Measurements from ENCODE around the gene LTF.
"Not testable (repeated sequence)": the region's sequence is repeated elsewhere in the genome, so short reads cannot be mapped to it uniquely, and the experiment has no call there.

LTF gene

DNA sequence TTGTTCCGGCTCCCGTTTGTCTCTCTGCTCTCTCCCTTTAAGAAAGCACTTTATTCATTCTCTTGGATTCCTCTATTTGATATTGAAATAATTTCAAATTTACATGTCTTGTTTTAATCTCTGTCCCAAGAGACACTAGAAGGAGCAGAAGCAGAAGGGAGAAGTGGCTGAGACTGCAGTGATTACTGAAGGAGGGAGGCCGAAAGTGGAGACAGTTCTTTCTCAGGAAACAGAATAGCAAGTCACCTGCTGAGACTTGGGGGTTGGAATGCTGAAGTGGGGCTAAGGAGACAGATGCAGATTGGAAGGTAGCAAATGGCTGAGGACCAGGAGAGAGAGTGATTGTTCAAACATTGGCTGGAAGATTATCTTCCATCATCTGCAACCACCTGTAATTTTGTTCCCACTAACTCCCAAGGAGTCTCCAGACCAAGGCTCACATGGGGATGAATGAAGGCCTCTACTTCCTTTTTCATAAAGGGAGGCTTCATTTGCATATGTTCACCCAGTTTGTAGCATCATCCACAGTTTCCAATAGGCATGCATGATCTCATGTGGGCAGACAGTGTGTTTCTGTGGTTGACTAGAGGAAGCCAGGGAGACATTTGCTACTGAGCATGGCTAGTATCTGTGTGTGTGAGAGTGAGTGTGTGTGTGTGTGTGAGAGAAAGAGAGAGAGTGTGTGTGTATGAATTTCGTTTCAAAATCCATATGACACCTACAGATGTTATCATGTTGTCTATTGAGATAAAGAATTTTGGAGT is 24.0 kb downstream of the LTF start:
- no peak for DNase-seq (ENCODE audit: low read depth)

DNA sequence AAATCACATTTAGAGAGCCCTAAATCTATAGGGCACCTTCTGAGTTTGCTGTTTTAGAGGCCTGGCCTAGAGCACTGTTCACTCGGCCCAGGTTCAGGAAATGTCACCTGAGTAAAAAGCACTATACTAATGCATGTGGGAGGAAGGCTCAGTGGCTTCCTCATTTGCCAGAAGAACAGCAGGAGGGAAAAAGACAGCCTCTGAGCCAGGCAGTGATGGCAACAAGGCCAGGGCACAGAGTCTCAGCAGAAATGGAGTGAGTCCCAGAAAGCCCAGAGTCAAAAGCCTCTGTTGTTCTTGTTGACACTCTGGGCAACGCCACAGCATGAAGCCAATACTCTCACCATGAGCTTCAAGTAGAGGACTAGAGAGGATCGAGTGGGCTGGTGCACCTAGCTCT is 25.9 kb downstream of the LTF start:
- DNase-seq (ENCODE audit: low read depth) = no peak

DNA sequence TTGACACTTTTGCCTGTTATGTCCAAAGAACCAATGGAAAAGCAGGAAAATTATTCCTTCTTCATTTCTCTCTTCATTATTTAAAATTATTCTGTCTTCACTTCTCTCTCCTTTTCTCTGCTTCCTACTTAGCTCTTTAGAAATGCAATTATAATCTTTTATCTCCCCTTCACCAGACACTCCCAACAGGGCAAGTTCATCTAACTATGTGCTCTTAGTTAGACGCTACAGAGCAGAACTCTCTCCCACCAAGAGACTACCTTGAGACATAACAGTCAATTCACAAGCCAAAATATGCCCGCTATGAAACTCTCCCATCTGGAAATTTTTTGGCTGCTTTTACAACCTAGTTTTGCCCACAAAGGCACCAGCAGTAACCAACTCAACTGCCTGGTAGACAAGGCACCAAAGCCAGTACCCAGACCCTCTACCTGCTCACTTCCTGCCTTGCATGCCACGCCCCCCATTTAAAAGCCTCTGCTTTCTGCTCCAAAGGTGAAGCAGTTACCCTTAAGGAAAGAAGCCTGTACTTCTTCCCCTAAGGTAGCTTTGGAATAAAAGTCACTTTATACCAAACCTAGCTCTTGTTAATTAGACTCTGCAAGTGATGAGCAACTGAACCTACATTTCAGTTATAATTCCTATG is 29.5 kb downstream of the LTF start:
- no peak for DNase-seq (ENCODE audit: low read depth)

DNA sequence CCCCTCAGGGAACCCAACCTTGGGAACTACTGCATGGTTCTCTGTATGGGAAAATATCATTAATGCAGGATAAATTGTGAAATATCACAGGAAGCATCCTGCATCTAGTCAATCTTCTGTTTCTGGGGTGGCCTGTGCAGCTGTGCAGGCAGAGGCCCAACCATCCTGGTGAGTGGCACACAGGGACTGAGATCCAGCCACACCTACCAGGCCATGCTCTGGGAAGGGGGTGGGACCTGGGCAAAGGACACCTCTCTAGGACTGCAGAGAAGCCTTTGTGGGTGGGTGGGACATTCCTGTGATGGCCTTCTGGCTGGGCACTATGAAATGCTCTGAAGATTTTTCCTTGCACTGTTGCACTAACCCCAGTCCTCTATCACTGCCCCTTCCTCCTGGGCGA is 30.9 kb downstream of the LTF start:
- DNase-seq (ENCODE audit: low read depth) = no peak

DNA sequence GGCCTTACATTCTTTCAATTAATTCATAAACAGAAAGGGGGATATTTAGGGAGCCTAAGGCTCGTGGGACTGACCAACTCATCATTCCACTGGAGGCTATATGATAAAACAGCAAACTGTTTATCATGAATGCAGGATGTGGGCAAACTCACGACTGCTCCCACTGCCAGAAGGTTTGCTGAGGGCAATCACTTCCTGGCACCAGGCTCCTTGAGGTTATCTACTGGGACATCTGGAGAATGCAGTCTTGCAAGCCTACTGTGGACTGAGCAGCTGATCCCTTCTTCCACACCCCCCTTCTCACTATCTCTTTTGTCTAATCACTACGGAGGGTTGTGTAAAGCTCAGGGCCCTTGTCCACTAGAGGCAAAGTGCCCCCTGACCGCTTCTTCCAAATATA is 31.6 kb downstream of the LTF start:
- DNase-seq (ENCODE audit: low read depth) = not testable (repeated sequence)

DNA sequence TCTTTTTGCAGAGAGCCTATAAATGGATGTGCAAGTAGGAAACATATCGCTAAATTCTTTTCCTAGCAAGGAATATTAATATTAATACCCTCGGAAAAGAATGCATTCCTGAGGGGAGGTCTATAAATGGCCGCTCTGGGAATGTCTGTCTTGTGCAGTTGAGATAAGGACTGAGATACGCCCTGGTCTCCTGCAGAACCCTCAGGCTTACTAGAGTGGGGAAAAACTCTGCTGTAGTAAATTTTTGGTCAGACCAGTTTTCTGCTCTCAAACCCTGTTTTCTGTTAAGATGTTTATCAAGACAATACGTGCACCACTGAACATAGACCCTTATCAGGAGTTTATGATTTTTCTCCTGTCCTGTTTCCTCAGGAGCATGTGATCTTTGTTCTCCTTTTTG is 32.8 kb downstream of the LTF start:
- DNase-seq (ENCODE audit: low read depth) = not testable (repeated sequence)

DNA sequence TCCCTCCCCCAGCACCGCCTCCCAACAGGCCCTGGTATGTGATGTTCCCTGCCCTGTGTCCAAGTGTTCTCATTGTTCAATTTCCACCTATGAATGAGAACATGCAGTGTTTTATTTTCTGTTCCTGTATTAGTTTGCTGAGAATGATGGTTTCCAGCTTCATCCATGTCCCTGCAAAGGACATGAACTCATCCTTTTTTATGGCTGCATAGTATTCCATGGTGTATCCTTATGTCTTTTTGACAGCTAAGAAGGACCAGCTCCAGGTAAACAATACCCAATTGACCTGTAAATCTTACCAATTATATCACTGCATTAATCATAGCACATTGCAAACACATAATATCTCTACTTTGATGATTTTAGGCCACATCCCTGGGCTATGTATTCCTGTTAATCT is 33.8 kb downstream of the LTF start:
- DNase-seq (ENCODE audit: low read depth) = not testable (repeated sequence)

DNA sequence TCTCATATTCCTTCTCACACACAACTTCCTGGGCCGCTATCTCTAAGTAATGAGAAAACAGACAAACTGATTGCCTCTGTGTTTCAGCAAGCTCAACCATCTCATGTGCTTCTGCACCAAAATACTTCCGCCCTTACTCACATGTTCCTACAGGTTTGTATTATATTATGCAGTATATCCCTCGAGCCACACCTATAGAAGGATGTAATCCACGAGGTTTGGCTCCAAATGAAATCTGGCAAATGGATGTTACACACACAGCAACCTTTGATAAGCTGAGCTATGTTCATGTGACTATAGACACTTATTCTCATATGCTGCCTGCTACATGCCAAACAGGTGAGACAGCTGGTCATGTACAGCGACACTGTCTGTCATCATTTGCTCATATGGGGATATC is 35.0 kb downstream of the LTF start:
- no peak for DNase-seq (ENCODE audit: low read depth)

DNA sequence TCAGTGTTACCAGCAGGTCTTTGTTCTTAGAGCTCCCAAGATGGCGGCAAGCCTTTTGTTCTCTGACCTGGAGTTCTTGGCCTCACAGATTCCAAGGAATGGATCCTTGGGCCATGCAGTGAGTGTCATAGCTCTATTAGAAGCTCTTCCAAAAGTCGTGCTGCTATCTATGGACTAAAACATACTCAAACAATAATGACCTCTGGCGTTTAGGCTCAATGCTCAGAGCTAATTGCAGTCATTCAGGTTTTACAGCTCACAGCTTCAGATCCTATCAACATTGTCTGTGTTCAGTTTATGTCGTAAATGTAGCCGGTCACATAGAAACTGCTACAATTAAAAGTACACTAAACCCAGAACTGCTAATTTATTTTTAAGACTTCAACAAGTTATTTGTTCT is 35.5 kb downstream of the LTF start:
- DNase-seq (ENCODE audit: low read depth) = no peak

DNA sequence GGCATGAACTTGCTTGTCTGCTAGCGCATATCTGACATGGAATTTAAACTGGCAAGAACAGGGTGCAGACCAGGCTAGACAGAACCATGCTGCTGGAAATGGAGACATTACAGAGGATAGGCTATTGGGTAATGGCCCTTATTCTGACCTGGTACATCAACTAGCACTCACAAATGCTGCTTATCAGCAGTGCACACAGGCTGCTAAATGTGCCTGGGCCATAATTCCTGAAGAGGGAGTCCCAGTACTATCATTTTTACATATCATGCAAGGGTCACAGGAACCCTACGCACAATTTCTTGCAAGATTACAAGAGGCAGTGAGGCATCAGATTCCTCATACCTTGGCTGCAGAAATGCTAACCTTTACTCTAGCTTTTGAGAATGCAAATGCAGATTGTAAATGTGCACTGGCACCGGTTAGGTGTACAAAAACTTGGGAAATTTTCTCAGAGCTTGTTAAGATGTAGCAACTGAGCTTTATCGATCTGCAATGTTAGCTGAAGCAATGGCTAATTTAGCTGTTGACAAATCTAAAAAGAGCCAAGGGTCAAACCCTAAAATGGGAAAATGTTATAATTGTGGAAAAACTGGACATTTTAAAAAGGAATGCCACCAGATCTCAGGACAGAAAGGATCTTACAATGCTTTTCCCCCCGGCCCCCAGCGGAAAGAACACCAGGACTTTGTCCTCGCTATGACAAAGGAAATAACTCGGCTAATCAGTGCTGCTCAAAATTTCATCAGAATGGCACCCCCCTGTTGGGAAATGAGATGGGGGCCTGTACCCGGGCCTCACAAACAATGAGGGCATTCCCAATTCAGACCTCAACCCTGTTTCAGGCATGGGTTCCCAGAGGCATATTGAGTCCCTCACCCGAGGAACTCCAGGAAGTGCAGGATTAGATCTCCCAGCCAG is 36.5 kb downstream of the LTF start:
- DNase-seq (ENCODE audit: low read depth) = no peak

DNA sequence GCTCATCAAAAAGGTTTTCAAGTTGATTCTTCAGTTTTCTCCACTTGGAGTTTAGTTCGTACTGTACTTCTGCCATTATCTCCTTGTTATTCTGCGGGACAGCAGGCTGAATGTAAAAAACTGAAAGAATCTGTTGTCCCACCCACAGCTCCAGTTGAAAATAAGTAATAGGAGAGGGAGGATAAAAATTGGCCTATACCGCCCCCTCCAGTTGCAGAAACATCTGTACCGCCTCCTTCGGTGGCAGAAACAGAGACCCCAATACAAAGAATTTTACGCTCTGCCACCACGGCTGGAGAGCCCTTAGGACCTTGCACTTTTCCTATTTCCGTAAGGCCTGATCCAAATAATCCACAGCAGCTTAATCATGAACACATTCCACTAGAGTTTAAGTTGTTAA is 37.3 kb downstream of the LTF start:
- DNase-seq (ENCODE audit: low read depth) = not testable (repeated sequence)

DNA sequence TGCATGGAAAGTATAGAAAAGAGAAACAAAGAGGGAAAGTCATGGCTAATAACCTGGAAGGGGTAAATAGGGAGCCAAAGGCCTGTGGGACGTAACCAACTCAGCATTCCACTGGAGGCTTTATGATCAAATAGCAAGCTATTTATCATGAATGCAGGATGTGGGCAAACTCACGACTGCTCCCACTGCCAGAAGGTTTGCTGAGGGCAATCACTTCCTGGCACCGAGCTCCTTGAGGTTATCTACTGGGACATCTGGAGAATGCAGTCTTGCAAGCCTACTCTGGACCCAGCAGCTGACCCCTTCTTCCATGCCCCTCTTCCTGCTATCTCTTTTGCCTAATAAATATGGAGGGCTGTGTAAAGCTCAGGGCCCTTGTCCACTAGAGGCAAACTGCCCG is 38.2 kb downstream of the LTF start:
- not testable (repeated sequence) for DNase-seq (ENCODE audit: low read depth)

DNA sequence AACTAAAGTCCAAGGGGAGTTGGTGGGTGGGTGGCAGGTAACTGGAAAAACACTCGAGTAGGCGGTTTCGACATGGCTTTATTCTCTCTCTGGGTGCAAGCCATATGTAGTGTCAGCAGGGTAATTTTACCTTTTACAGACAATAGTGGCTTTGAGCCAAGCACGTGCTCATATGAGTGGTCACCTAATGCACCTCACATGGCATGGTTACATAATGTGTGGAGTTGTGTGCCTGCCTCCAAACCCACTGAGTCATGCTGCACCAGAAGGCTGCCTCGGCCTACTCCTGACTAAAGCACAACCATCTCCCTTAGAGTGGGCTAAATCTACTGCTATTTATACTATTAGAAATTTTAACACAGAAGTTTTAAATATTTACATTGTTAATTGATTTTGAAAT is 41.1 kb downstream of the LTF start:
- DNase-seq (ENCODE audit: low read depth) = no peak

DNA sequence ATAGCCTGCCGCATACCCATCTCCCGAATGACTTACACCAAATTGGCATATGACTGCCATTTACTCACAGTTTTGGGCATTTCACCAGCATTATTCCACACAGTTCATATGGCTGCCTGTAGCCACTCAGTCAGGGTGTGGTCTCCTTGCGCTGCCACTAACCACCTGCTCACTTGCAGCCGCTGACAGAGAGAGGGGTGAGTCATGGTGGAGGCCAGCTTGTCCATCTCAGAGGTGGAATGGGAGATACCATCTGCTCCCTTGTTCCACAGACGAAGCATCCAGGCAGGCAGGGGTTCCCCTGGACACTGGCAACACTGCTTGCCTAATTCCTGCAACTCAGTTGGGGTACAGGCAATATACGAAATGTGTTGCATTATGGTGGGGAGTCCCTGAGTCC is 42.1 kb downstream of the LTF start:
- DNase-seq (ENCODE audit: low read depth) = no peak

DNA sequence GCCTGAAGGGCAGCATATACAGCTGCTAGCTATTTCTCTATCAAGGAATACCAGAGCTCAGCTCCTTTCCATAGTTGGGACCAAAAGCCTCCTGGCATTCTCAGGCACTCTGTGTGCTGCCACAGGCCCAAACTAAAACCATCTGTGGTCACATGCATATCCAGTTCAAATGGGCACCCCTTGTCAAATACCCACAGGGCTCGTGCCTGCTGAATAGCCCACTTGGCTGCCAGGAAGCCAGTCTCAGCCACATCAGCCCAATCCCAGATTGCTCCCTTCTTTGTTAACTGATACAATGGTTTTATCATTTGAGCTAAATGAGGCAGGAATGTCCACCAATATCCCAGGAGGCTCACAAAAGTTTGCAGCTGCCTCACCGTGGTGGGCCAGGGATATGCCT is 43.8 kb downstream of the LTF start:
- no peak for DNase-seq (ENCODE audit: low read depth)

DNA sequence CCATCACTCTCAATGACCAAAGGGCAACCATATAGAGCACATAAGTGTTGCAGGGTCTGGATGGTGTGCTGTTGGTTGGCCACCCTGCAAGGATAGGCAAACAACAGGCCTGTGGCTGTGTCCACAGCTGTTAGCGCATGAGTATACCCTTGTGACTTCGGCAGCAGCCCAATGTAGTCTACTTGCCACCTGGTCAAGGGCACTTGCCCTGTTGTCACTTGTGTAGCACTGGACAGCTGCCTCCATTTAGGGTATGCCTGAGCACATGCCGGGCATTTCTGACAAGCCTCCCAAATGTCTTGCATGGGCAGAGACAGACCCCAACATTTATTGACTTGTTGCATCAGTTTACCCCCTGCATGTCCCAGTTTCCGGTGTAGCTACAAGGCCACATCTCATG is 44.9 kb downstream of the LTF start:
- DNase-seq (ENCODE audit: low read depth) = no peak

DNA sequence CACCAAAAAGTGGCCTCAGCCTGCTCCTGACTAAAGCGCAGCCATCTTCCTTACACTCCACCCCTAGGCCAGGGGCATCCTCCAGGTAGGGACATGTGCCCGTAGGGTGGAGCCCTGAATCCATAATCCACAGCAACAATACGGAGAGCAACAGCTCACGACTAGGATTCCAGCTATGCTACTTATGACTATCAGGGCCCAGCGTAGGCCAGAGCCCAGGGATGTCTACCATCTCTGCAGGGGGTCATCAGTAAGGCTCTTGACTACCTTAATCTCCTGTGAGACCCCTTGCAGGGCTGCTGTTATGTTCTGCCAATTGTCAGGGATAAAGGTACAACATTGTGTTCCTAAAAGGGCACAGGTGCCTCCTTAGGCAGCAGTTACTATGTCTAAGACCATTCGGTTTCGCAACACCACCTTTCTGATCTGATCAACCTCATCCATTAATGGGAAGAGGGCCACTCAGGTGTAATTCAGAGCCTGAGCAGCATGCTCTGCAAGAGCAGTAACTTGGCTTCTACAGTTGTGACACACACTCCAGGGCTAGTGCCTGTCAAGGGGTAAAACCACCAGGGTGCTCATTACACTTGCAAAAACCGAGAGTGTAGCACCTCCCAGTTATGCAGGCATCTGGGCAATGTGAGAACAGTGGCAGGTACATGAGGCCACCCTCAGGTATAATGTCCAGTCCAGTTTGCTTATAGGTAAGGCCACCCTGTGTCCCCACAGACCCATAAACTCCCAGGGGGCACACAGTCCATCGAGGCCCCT is 46.7 kb downstream of the LTF start:
- DNase-seq (ENCODE audit: low read depth) = no peak

DNA sequence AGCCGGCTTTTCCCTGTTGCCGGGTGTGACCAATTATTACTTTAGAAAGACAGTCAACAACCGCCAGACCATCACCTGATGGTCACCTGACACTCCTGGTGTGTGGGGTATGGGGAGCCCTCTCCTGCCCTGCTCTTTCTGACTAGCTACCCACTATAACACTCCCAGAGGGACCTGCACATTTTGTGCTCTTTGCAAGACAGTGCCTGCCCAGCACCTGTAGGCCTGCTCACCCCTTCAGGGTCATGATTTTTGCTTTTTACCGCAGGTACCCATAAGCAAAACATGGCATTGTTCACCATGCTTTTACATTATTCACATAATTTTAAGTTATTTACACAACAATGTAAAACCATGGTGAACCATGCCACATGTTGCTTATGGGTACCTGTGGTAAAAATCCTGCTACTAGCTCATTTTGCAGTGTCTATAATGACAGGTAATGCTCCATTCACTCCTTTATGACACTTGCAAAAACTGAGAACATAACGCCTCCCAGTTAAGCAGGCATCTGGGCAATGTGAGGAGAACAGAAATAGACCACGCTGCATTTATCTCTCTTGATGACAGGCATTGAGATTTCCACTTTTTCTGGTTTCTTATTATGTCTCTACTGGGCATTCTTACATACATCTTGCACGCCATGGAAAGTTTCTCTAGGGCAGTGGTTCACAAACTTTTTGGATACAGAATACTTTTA is 47.7 kb downstream of the LTF start:
- DNase-seq (ENCODE audit: low read depth) = no peak

DNA sequence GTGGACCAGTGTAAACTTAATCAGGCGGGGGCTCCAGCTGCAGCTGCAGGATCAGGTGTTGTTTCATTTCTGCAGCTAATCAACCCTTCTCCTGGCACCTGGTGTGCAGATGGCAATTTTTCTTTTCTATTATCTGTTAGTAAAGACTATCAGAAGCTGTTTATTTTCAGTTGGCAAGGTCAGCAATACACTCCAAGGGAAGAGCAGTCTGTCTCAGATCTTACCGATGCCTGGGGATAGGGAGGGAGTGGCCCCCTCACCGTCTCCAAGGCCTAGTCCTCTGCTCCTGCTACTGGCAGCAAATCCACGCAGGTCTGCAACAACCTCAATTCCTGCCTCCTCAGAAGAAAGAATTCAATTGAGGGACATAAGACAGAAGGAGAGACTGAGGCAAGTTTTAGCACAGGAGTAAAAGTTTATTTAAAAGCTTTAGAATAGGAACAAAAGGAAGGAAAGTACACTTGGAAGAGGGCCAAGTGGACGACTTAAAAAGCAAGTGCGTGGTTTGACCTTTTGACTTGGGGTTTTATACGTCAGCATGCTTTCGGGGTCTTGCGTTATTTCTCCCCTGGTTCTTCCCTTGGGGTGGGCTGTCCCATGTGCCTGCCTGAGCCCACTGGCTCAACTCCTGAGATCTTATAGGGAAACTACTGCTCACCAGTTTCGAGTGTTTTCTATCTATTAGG is 48.4 kb downstream of the LTF start:
- DNase-seq (ENCODE audit: low read depth) = no peak

DNA sequence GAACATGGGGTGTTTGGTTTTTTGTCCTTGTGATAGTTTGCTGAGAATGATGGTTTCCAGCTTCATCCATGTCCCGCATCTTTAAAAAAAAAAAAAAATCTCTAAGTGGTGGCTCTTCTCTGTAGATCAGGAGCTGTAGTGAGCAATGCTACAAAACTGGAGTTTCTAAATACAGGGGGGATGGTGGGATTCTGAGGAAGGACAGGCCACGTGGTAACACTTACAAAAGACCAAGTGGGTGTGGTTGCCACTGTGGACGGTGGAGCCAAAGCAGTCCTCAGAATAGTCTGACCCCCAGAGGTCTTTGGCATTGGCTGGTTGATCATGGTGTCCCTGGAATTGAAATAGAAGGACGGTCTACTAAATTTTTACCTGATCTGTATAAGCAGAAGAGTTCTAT is 50.0 kb downstream of the LTF start:
- no peak for DNase-seq (ENCODE audit: low read depth)

DNA sequence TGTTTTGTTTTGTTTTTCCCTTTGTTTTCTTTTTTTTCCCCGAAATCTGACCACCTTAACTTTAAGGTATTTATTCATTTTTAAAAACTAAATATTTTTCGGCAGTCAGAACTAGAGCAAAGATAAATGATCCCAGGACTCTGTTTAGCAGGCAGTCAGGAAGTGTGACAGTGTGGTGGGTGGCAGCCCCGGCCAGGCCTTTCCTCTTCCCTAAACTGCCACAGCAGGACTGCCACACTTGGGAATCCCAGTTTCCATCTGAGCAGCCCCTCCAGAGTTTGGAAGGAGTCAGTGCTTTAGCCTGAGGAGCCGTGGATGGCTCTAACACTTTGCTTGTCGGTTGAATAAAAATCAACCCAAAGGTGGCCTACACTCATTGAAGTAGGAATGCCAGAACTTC is 50.8 kb downstream of the LTF start:
- no peak for DNase-seq (ENCODE audit: low read depth)
